Heart left ventricle (tissue), 13 donors: ENCODE measurements around the gene DDX56.

Experiments used
- POLR2A ChIP-seq, 2 donors: fragments of 450-650 bp; IDR thresholded peaks; one replicate each; pipeline ENCODE4 v1.6.1; 2017; ENCODE audit warnings: antibody characterized with exemption in 2 of 2, mild to moderate bottlenecking in 2 of 2, moderate library complexity in 2 of 2
- TF ChIP-seq, protein P1 (sequence below), 12 donors: fragments of 200-600 bp; sonication (generic) in 4 of 12; IDR thresholded peaks; one replicate each; pipeline versions ENCODE4 v1.5.0 to v1.8.0; 2018 to 2022; ENCODE audit warnings: antibody characterized with exemption in 12 of 12, mild to moderate bottlenecking in 5 of 12
- donor health status: ischemic (EF 13 %, LVEDD 7.1; RV severe dilation, severe dysfunction).
- donor health status: DM: no; HTN: yes; CAD: no.
- donor health status: DM: no; HTN: no; CAD: no.
- donor health status: ischemic (EF 25% LVEDD 6.9; RV normal size, moderate dysfunction).
- donor health status: ischemic (EF 25% LVEDD 5.7; RV mildly dilated, moderate dysfunction).
- donor health status: ischemic (EF 35%, LVEDD 5.7; RV mildly dilated, moderate dysfunction).
- donor health status: nonischemic (EF 11% LVEDD 7.7; RV severe dilation, severe dysfunction).
- donor health status: DM: yes; HTN: yes; CAD: no.
- donor health status: PGD.
- donor health status: ischemic (EF 29% LVEDD 5.4; RV normal size, mild dysfunction).
- donor health status: nonischemic (EF 23%, LVEDD 6.1; RV moderate dilation, normal function).

- TF ChIP-seq, protein P1, sequence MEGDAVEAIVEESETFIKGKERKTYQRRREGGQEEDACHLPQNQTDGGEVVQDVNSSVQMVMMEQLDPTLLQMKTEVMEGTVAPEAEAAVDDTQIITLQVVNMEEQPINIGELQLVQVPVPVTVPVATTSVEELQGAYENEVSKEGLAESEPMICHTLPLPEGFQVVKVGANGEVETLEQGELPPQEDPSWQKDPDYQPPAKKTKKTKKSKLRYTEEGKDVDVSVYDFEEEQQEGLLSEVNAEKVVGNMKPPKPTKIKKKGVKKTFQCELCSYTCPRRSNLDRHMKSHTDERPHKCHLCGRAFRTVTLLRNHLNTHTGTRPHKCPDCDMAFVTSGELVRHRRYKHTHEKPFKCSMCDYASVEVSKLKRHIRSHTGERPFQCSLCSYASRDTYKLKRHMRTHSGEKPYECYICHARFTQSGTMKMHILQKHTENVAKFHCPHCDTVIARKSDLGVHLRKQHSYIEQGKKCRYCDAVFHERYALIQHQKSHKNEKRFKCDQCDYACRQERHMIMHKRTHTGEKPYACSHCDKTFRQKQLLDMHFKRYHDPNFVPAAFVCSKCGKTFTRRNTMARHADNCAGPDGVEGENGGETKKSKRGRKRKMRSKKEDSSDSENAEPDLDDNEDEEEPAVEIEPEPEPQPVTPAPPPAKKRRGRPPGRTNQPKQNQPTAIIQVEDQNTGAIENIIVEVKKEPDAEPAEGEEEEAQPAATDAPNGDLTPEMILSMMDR (IDR thresholded peaks at IDR 0.05): no peak
- no peak for TF ChIP-seq POLR2A (IDR thresholded peaks at IDR 0.05)
These were observed 31.7 kb downstream of the DDX56 start for GRCh38 chr7:44541876-44542610.
